GM12874 (cell line): ENCODE data around the gene CLEC2A.

Source experiments
- CTCF ChIP-seq: IDR thresholded peaks from 2 replicates; pipeline ENCODE4 v1.5.1; 2011; ENCODE audit warnings: low read depth, mild to moderate bottlenecking, control low read depth, low read length, moderate library complexity; ENCODE audit not compliant: insufficient read depth

The CLEC2A gene

GRCh38 chr12:9866860-9867269 lies 65.3 kb downstream of the CLEC2A start:
- TF ChIP-seq CTCF = no peak

GRCh38 chr12:9864913-9865675 lies 67.1 kb downstream of the CLEC2A start:
- TF ChIP-seq CTCF = no peak
